ENCODE results near the gene NOL7. TPM values are rescaled to one million over a fixed set of nuclear protein-coding genes. Genes with fewer than 3 reads are reported as not detected.

Gene NOL7
- total and polyA plus RNA-seq, 2 of the 4 experiments (the other 2 are of a cell fraction): 21.3 to 34.5 TPM

DNA sequence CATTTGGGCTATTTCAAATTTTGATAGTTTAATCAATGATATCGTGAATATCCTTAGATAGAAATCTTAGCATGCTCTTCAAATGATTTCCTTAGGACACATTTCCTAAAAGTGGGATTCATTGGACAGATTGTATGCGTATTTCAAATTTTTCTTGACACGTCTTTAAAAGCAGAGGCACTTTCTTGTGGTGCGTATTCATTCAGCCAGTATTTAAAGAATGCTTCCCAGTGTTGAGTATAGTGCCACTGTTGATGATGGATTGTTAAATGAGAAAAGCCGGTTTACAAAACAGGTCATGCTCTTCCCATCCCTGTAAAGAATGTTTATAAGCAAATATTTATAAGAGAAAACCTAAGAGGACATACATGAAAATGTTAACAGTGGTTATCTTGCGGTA, 15.1 kb upstream of the NOL7 start:
- no peak overlapping the region for H3K18ac ChIP-seq (ENCODE audit: low read depth, low read length)
- BruUV-seq (replicated peaks): no TSS peak
- ChIA-PET POLR2A (ENCODE audit: unreplicated experiment) (no interaction called here), CTCF (no interaction called here)
- no peak overlapping the region for H3K56ac ChIP-seq (ENCODE audit: extremely low read depth, insufficient read depth, low read length)
- no peak overlapping the region for H2BK15ac ChIP-seq (ENCODE audit: low read depth, low read length)
- DNase-seq (no peak), ATAC-seq (ENCODE audit: low read depth) (0 out of 2 replicates have a peak, but pooled peaks have one; percentile 24)
- no peak overlapping the region for H3K4me3 ChIP-seq (ENCODE audit: insufficient read depth, low read depth, low read length)
- H2AK5ac ChIP-seq (ENCODE audit: low read depth, low read length): no peak overlapping the region
- no peaks in the 10 kb centered on the region for H3K4me1 ChIP-seq (ENCODE audit: control insufficient read depth, insufficient read depth, low read length)
- no peak overlapping the region for H3K27ac ChIP-seq (ENCODE audit: insufficient read depth, low read length)
- no peak overlapping the region for H4K5ac ChIP-seq (ENCODE audit: low read depth, low read length)
- H2AFZ ChIP-seq (replicated peaks; ENCODE audit: low read length, poor library complexity): no peak overlapping the region
- no peaks in the 10 kb centered on the region for H3K9me3 ChIP-seq (ENCODE audit: control insufficient read depth, insufficient read depth, low read length)
- no peak overlapping the region for H2AK9ac ChIP-seq (replicated peaks; ENCODE audit: low read depth, low read length, poor library complexity)
- H3K27me3 ChIP-seq (ENCODE audit: control insufficient read depth, insufficient read depth, low read length): no peaks in the 10 kb centered on the region
- 75% methylated on average over 2 of the region's 6 CpGs; no CpG with 5 or more reads in 1 of the 2 experiments for WGBS, 2 experiments (ENCODE audit: extremely low coverage in 2 of 2, insufficient read length in 1 of 2)
- H2BK5ac ChIP-seq (ENCODE audit: low read depth, low read length, poor library complexity, severe bottlenecking): no peak overlapping the region
- in situ Hi-C loops (cut with MboI; ENCODE audit: low sequenced_read_pairs): no loop called here
- no peak overlapping the region for H3K4me2 ChIP-seq (ENCODE audit: low read depth, low read length)
- H3K79me1 ChIP-seq (ENCODE audit: low read depth in 1 of 2, low read length in 2 of 2): no peaks in the 10 kb centered on the region
- H4K8ac ChIP-seq (ENCODE audit: low read depth in 2 of 2, low read length in 2 of 2): no peak overlapping the region
- H4K20me1 ChIP-seq (ENCODE audit: insufficient read depth, low read length): no peaks in the 10 kb centered on the region
- no peak overlapping the region for H2BK20ac ChIP-seq (ENCODE audit: low read depth, low read length)
- H3K4ac ChIP-seq (ENCODE audit: low read depth, low read length): no peak overlapping the region
- intact Hi-C loops (cut with micrococcal nuclease): no loop called here
- H3K9me1 ChIP-seq (ENCODE audit: insufficient read depth, low read length): no peaks in the 10 kb centered on the region
- no peak overlapping the region for H3K14ac ChIP-seq (replicated peaks; ENCODE audit: low read depth, low read length)
- no peak overlapping the region for H3K23ac ChIP-seq (ENCODE audit: low read depth, low read length)
- peaks cover 12% of the 10 kb centered on the region; the same call in 1 of the 2 replicates for H3K36me3 ChIP-seq (ENCODE audit: control insufficient read depth, insufficient read depth, low read length)
- no peak overlapping the region for H2BK120ac ChIP-seq (ENCODE audit: low read depth, low read length)
- no peak overlapping the region for H4K91ac ChIP-seq (ENCODE audit: insufficient read depth, low read depth, low read length)
- H3K9ac ChIP-seq (ENCODE audit: low read depth, low read length): no peak overlapping the region
- TF ChIP-seq NFE2L2 (IDR thresholded peaks at IDR 0.05; ENCODE audit: low read depth, low read length) (no peak), MXI1 (IDR thresholded peaks at IDR 0.05; ENCODE audit: borderline replicate concordance, low read depth, low read length) (no peak), MAZ (IDR thresholded peaks at IDR 0.05; ENCODE audit: borderline replicate concordance, low read depth, low read length) (no peak), RFX5 (IDR thresholded peaks at IDR 0.05; ENCODE audit: low read depth, low read length) (no peak), FOS (IDR thresholded peaks at IDR 0.05; ENCODE audit: low read depth, low read length) (no peak)
- TF ChIP-seq, protein P1, sequence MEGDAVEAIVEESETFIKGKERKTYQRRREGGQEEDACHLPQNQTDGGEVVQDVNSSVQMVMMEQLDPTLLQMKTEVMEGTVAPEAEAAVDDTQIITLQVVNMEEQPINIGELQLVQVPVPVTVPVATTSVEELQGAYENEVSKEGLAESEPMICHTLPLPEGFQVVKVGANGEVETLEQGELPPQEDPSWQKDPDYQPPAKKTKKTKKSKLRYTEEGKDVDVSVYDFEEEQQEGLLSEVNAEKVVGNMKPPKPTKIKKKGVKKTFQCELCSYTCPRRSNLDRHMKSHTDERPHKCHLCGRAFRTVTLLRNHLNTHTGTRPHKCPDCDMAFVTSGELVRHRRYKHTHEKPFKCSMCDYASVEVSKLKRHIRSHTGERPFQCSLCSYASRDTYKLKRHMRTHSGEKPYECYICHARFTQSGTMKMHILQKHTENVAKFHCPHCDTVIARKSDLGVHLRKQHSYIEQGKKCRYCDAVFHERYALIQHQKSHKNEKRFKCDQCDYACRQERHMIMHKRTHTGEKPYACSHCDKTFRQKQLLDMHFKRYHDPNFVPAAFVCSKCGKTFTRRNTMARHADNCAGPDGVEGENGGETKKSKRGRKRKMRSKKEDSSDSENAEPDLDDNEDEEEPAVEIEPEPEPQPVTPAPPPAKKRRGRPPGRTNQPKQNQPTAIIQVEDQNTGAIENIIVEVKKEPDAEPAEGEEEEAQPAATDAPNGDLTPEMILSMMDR (conservative IDR thresholded peaks at IDR 0.05; ENCODE audit: low read depth, low read length): no peak
- TF ChIP-seq, protein P2, sequence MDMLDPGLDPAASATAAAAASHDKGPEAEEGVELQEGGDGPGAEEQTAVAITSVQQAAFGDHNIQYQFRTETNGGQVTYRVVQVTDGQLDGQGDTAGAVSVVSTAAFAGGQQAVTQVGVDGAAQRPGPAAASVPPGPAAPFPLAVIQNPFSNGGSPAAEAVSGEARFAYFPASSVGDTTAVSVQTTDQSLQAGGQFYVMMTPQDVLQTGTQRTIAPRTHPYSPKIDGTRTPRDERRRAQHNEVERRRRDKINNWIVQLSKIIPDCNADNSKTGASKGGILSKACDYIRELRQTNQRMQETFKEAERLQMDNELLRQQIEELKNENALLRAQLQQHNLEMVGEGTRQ (IDR thresholded peaks at IDR 0.05; ENCODE audit: low read depth, low read length): no peak
- TF ChIP-seq, protein P3, sequence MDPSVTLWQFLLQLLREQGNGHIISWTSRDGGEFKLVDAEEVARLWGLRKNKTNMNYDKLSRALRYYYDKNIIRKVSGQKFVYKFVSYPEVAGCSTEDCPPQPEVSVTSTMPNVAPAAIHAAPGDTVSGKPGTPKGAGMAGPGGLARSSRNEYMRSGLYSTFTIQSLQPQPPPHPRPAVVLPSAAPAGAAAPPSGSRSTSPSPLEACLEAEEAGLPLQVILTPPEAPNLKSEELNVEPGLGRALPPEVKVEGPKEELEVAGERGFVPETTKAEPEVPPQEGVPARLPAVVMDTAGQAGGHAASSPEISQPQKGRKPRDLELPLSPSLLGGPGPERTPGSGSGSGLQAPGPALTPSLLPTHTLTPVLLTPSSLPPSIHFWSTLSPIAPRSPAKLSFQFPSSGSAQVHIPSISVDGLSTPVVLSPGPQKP (IDR thresholded peaks at IDR 0.05; ENCODE audit: borderline replicate concordance, low read depth, low read length): no peak
- dilution Hi-C loops (cut with HindIII; ENCODE audit: low sequenced_read_pairs, unreplicated experiment): no loop called here

Data from IMR-90 (cell line).